Caco-2 (cell line): ENCODE data around the gene TNF. TPM values are rescaled to one million over a fixed set of nuclear protein-coding genes. Genes with fewer than 3 reads are reported as not detected.

ENCODE experiments used
- BruUV-seq: library from RNA; stranded (reverse); fragments of 400-500 nt; replicated peaks from 2 replicates; lab custom pipeline; 2021; lab: Mats Ljungman, UMichigan
- CTCF ChIA-PET: fragments of 300-600 bp; sonication (Branson Sonifier 250); formaldehyde crosslinking; loops from one replicate; lab custom pipeline; 2022; ENCODE audit warnings: antibody characterized with exemption; lab: Charles Lee
- POLR2A ChIA-PET: fragments of 300-600 bp; sonication (Branson Sonifier 250); formaldehyde crosslinking; loops from one replicate; lab custom pipeline; 2022; ENCODE audit warnings: antibody characterized with exemption; lab: Charles Lee
- DNase-seq, 2 experiments: peaks; one replicate each; pipeline versions ENCODE4 v3.0.0 to v3.0.0-alpha.2; 2020 to 2022
- H3K27me3 ChIP-seq: replicated peaks from 2 replicates; pipeline ENCODE4 v1.6.0; 2011; ENCODE audit warnings: low read length; ENCODE audit not compliant: control insufficient read depth, insufficient read depth
- H3K36me3 ChIP-seq: 2 replicates; pipeline ENCODE4 v1.5.1; 2011; ENCODE audit warnings: low read length; ENCODE audit not compliant: control insufficient read depth, insufficient read depth
- H3K4me1 ChIP-seq: fragments of 250-450 bp; sonication (Bioruptor Pico); 2 replicates; pipeline ENCODE4 v1.5.1; 2020; ENCODE audit warnings: mild to moderate bottlenecking
- H3K4me3 ChIP-seq: 2 replicates; pipeline ENCODE4 v1.5.1; 2011; ENCODE audit warnings: low read depth, mild to moderate bottlenecking, control low read depth, low read length
- H3K9me3 ChIP-seq: fragments of 250-450 bp; sonication (Bioruptor Pico); 2 replicates; pipeline ENCODE4 v1.5.1; 2020; ENCODE audit warnings: mild to moderate bottlenecking, moderate library complexity
- H3K27ac Mint-ChIP-seq: one replicate; pipeline ENCODE4 v1.8.0; 2022; ENCODE audit warnings: mixed read lengths; ENCODE audit not compliant: unreplicated experiment
- H3K27me3 Mint-ChIP-seq: one replicate; pipeline ENCODE4 v1.8.0; 2022; ENCODE audit warnings: mixed read lengths; ENCODE audit not compliant: insufficient read depth, unreplicated experiment
- H3K36me3 Mint-ChIP-seq: one replicate; pipeline ENCODE4 v1.8.0; 2022; ENCODE audit warnings: mild to moderate bottlenecking, mixed read lengths; ENCODE audit not compliant: insufficient read depth, unreplicated experiment
- H3K4me1 Mint-ChIP-seq: one replicate; pipeline ENCODE4 v1.8.0; 2022; ENCODE audit warnings: low read depth, mixed read lengths; ENCODE audit not compliant: unreplicated experiment
- H3K4me3 Mint-ChIP-seq: one replicate; pipeline ENCODE4 v1.8.0; 2022; ENCODE audit warnings: mild to moderate bottlenecking, moderate library complexity, mixed read lengths; ENCODE audit not compliant: unreplicated experiment
- H3K9me3 Mint-ChIP-seq: one replicate; pipeline ENCODE4 v1.8.0; 2022; ENCODE audit warnings: mixed read lengths; ENCODE audit not compliant: unreplicated experiment
- intact Hi-C: fragments of 100-400 bp; cut with micrococcal nuclease; formaldehyde crosslinking; loops from one replicate; pipeline ENCODE4 v1.10.0; 2022; ENCODE audit not compliant: unreplicated experiment
- total RNA-seq: library from RNA; stranded (reverse); gene quantifications from 2 replicates; pipeline ENCODE4 v1.2.3, GENCODE V29; 2022
- TF ChIP-seq, protein P1 (sequence below), 2 experiments: fragments of 200-600 bp in 1 of 2; IDR thresholded peaks; 1 replicate in 1 of 2; 2 replicates in 1 of 2; pipeline versions ENCODE4 v1.5.1 to v1.8.0; 2011 to 2022; ENCODE audit warnings: antibody characterized with exemption in 1 of 2, control low read depth in 1 of 2, inconsistent platforms in 1 of 2, low read depth in 1 of 2, low read length in 1 of 2, mild to moderate bottlenecking in 1 of 2, moderate library complexity in 1 of 2; ENCODE audit not compliant: insufficient read depth in 1 of 2, severe bottlenecking in 1 of 2, unreplicated experiment in 1 of 2

TNF gene
- total RNA-seq, 1 experiment from 2014 or later = not detected

DNA sequence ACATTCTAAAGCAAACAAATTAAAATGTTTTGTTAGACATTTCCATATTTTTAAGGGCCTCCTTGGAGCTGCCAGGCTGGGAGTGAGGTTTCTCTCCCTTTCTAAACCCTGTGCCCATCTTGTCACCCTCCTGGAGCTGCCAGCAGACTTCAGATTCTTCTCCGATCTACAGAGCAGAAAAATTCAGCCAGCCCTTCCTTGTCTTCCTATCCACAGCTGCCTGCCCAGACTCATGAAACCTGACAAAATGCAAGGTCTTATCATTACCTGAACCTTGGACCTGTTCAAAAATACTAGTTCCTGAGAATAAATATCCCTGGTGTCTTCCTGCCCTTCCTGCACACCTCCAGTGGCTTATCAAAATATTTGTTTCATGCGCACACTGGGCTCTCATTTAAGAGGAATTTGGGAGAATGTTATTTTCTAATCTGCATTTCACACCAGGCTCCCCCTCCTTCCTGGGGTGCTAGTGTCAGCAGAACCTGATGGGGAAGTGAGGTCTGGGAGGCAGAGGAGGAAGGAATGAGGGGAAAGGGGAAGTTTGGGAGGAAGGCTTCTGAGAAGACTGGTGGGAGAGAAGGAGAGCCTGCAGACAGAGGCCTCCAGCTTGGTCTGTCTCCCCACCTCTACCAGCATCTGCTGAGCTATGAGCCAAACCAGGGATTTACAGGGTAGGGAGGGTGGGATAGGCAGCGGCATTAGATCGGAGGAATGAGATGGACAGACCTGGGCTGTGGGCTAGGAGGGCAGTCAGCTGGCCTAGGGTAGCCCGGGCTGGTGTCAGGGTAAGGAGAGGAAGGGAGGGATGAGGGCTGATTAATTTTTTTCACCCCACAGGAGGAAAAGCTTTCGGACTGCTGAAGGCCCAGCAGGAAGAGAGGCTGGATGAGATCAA, 39.6 kb downstream of the TNF start, which contains the start of gene AIF1:
Gene AIF1 (plus strand): TSS at position 551 of the 895 bp plus-strand sequence. CDS start 96 bp downstream, at position 647.
- POLR2A ChIA-PET = no interaction called here

DNA sequence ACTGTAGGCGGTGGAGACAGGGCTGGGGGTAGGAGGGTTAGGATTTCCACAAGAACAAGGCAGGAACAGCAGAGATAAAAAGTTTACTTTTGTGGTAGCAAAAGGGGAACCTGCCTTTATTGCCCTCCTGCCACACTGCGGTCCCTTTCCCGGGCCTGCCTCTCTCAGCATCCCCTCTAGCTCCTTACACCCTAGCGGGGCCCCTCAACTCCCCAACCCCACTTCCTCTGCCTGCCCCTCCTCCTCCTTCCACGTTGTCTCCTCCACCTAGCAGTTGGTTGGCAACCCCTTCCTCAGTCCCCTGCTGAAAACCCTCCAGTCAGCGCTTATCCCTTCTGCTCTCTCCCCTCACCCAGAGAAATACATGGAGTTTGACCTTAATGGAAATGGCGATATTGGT, 40.4 kb downstream of the TNF start:
- H3K4me3 ChIP-seq = no peak overlapping the region
- TF ChIP-seq, protein P1, sequence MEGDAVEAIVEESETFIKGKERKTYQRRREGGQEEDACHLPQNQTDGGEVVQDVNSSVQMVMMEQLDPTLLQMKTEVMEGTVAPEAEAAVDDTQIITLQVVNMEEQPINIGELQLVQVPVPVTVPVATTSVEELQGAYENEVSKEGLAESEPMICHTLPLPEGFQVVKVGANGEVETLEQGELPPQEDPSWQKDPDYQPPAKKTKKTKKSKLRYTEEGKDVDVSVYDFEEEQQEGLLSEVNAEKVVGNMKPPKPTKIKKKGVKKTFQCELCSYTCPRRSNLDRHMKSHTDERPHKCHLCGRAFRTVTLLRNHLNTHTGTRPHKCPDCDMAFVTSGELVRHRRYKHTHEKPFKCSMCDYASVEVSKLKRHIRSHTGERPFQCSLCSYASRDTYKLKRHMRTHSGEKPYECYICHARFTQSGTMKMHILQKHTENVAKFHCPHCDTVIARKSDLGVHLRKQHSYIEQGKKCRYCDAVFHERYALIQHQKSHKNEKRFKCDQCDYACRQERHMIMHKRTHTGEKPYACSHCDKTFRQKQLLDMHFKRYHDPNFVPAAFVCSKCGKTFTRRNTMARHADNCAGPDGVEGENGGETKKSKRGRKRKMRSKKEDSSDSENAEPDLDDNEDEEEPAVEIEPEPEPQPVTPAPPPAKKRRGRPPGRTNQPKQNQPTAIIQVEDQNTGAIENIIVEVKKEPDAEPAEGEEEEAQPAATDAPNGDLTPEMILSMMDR (IDR thresholded peaks at IDR 0.05; ENCODE audit: insufficient read depth in 1 of 2, low read depth in 1 of 2, low read length in 1 of 2, severe bottlenecking in 1 of 2, unreplicated experiment in 1 of 2) = no peak
- BruUV-seq = no TSS peak
- no peaks in the 10 kb centered on the region for H3K27me3 ChIP-seq
- no peaks in the 10 kb centered on the region for H3K36me3 ChIP-seq
- peak overlapping the region; percentile 91 for H3K27ac Mint-ChIP-seq
- no peaks in the 10 kb centered on the region for H3K27me3 Mint-ChIP-seq
- intact Hi-C loops = no loop called here
- H3K4me1 ChIP-seq = peaks cover 29% of the 10 kb centered on the region
- POLR2A ChIA-PET = no interaction called here
- H3K9me3 Mint-ChIP-seq = no peaks in the 10 kb centered on the region
- peaks cover 19% of the 10 kb centered on the region for H3K4me1 Mint-ChIP-seq
- no peak overlapping the region for H3K4me3 Mint-ChIP-seq
- CTCF ChIA-PET = interaction anchor here (0.9 kb wide), 1 partner anchor 673 kb away, joined by 6 read pairs; no protein-coding TSS in a partner anchor
- no peak for DNase-seq
- H3K9me3 ChIP-seq = no peaks in the 10 kb centered on the region
- peaks cover 15% of the 10 kb centered on the region for H3K36me3 Mint-ChIP-seq

More for the DNA sequence above, 39.6 kb downstream of the TNF start, which contains the start of gene AIF1:
- CTCF ChIA-PET = interaction anchor here (0.9 kb wide), 1 partner anchor 672 kb away, joined by 6 read pairs; no protein-coding TSS in a partner anchor
- peaks cover 8% of the 10 kb centered on the region for H3K36me3 Mint-ChIP-seq
- no peaks in the 10 kb centered on the region for H3K9me3 Mint-ChIP-seq
- peak; percentile 47 to 56 for DNase-seq
- no TSS peak for BruUV-seq
- TF ChIP-seq, protein P1 (IDR thresholded peaks at IDR 0.05; ENCODE audit: insufficient read depth in 1 of 2, low read depth in 1 of 2, low read length in 1 of 2, severe bottlenecking in 1 of 2, unreplicated experiment in 1 of 2) = no peak
- no peaks in the 10 kb centered on the region for H3K27me3 Mint-ChIP-seq
- Histone ChIP-seq H3K9me3 (no peaks in the 10 kb centered on the region), H3K27me3 (no peaks in the 10 kb centered on the region), H3K4me3 (0 out of 2 replicates have a peak within 1 kb of the TSS, but pooled peaks have one; percentile 6), H3K36me3 (no peaks in the 10 kb centered on the region), H3K4me1 (peaks cover 29% of the 10 kb centered on the region)
- peak within 1 kb of the TSS; percentile 91 for H3K27ac Mint-ChIP-seq
- peaks cover 19% of the 10 kb centered on the region for H3K4me1 Mint-ChIP-seq
- H3K4me3 Mint-ChIP-seq = peak within 1 kb of the TSS; percentile 68
- intact Hi-C loops = no loop called here

DNA sequence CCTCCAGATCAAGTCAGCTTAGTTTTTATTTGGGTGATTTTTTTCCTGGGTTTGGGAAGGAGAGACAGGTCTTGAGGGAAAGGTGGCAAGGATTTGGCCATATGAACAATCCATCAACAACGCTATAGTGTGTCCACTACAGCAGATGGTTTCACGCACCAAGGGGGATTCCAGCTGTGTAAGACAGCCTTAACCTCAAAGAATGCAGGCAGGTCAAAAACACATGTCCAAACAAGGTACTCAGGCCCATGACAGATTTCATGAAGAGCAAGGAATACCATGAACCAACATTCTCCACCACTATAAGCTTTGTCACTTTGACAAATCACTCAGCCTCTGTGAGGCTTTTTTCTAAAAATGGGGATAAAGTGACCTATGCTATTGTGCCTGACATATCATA, 41.6 kb downstream of the TNF start:
- Histone ChIP-seq H3K9me3 (no peaks in the 10 kb centered on the region), H3K36me3 (no peaks in the 10 kb centered on the region), H3K4me3 (no peak overlapping the region), H3K4me1 (peaks cover 30% of the 10 kb centered on the region), H3K27me3 (no peaks in the 10 kb centered on the region)
- Mint-ChIP-seq H3K4me3 (no peak overlapping the region), H3K27me3 (no peaks in the 10 kb centered on the region), H3K9me3 (no peaks in the 10 kb centered on the region), H3K36me3 (peaks cover 27% of the 10 kb centered on the region), H3K4me1 (peaks cover 24% of the 10 kb centered on the region), H3K27ac (peak overlapping the region; percentile 53)
- intact Hi-C loops = no loop called here
- DNase-seq = no peak
- TF ChIP-seq, protein P1 (IDR thresholded peaks at IDR 0.05; ENCODE audit: insufficient read depth in 1 of 2, low read depth in 1 of 2, low read length in 1 of 2, severe bottlenecking in 1 of 2, unreplicated experiment in 1 of 2) = no peak
- BruUV-seq = no TSS peak
- POLR2A ChIA-PET = no interaction called here
- CTCF ChIA-PET = no interaction called here
